GM20000 (cell line): Measurements from ENCODE around the gene STAG2.
"Not testable (repeated sequence)": the region's sequence is repeated elsewhere in the genome, so short reads cannot be mapped to it uniquely, and the experiment has no call there.

Source experiments
- DNase-seq: peaks from one replicate; pipeline ENCODE4 v3.0.0; 2012; ENCODE audit warnings: low spot score
- TF ChIP-seq, protein P1 (sequence below): IDR thresholded peaks from 2 replicates; pipeline ENCODE4 v1.5.1; 2012; ENCODE audit warnings: mild to moderate bottlenecking, control low read depth; ENCODE audit errors: extremely low read depth, missing control alignments

Gene STAG2

DNA sequence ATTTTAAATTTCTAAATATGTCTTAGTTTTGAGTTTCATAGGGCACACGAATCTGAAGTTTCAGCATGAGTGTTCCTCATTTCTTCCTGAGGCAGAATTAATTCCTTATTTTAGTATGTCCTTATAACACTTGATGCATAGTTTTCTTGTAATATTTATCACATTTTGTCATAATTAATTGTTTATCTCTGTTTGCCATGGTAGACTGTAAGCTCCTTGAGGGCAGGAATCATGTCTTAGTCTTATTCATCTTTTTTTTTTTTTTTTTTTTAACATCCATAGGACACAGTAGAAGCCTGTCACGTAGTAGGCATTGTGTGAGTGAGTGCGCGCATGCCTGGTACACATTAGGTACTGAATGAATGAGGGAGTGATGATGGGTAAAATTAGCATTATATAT, 131.7 kb downstream of the STAG2 start:
- DNase-seq: no peak
- TF ChIP-seq, protein P1, sequence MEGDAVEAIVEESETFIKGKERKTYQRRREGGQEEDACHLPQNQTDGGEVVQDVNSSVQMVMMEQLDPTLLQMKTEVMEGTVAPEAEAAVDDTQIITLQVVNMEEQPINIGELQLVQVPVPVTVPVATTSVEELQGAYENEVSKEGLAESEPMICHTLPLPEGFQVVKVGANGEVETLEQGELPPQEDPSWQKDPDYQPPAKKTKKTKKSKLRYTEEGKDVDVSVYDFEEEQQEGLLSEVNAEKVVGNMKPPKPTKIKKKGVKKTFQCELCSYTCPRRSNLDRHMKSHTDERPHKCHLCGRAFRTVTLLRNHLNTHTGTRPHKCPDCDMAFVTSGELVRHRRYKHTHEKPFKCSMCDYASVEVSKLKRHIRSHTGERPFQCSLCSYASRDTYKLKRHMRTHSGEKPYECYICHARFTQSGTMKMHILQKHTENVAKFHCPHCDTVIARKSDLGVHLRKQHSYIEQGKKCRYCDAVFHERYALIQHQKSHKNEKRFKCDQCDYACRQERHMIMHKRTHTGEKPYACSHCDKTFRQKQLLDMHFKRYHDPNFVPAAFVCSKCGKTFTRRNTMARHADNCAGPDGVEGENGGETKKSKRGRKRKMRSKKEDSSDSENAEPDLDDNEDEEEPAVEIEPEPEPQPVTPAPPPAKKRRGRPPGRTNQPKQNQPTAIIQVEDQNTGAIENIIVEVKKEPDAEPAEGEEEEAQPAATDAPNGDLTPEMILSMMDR: no peak

DNA sequence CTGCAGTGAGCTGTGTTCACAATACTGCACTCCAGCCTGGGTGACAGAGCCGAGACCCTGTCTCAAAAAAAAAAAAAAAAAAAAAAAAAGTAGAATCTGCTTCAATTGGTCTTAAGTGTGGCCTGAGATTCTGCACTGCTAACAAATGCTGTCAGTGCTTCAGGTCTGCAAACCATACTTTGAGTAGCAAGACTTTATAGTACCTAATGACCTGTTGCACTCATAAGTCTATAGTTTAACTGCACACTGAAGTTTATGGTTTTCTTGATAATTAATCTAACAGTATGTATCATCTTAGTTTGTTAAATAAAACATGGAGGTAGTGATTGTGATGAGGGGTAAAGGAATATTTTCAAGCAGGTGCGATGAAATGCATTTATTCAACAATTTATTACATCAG, 135.6 kb downstream of the STAG2 start:
- DNase-seq: no peak
- TF ChIP-seq, protein P1: no peak

DNA sequence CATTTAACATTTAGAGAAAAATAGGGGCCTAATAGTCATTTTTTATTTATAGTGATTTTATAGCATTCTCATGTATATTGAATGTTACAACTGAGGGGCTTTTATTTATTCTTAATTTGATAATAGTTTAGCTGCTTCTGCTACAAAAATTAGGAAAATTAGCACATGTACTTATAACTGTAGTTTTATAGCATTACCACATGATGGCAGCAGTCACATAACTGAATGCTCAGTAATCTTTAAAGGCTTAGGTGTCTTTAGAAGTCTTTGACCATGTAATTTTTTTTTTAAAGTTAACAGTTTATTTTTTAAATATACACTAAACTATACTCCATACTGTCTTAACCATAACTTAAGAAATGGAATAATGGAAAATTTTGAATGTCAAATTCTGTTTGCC, 136.6 kb downstream of the STAG2 start:
- TF ChIP-seq, protein P1: no peak
- DNase-seq: peak; percentile 2

DNA sequence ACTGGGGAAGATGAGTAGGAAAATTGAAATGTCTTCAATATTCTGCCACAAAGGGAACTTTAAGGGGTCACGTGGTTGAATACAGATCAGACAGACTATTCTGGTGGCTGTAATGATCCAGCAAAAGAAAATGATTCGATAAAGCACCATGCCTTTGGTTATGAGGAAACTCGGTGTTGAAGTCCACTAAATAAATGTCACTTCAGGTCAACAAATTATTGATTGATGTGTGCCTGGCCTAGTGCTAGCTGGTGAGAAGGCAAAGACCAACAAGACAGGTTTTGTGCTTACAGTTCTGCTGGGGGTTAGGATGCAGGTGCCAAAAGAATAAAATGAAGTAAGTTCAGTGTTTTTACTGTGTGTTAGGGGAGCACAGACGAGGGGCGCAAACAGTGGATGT, 142.5 kb downstream of the STAG2 start:
- TF ChIP-seq, protein P1: no peak
- no peak for DNase-seq

DNA sequence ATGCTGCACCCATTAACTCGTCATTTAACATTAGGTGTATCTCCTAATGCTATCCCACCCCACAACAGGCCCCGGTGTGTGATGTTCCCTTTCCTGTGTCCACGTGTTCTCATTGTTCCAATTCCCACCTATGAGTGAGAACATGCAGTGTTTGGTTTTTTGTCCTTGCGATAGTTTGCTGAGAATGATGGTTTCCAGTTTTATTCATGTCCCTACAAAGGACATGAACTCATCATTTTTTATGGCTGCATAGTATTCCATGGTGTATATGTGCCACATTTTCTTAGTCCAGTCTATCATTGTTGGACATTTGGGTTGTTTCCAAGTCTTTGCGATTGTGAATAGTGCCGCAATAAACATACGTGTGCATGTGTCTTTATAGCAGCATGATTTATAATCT, 143.0 kb downstream of the STAG2 start:
- DNase-seq: not testable (repeated sequence)

DNA sequence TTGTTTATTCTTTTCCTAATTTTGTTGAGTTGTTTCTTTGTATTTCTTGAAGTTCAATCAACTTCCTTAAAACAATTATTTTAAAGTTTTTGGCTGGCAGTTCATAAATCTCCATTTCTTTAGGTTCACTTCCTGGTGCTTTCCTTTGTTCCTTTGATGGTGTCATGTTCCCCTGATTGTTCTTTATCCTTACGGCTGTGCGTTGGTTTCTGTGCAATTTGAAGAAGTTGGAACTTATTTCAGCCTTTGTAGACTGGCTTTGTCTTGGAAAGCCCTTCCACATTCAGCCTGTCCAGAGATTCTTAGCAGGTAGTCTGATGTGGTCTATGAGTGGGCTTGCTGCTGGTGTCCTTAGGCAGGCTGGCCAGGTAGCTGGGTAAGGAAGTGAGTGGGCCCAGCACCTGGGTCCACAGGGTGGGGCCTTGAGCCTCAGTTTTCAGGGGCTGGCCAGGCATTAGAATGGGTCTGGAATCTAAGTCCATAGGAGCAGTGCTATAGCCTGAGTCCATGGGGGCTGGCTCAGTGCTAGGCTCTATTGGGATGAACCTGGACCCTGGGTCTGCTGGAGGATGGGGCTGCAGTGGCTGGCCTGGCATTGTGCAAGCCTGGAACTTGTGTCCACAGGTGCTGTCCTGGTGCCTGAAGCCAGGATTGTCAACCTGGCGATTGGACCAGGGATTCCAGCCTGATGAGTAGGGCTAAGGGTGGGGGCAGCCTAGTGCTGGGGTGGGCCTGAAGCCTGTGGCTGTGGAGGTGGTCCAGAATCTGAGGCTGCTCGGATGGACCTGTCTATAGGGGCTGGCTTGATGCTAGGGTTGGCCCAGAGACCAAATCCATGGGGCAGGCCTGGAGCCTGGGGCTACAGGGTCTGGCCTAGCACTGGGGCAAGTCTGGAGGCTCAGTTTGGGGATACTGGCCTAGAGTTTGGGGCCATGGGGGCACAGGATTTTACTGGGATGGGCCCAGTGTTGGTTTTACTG, 152.4 kb downstream of the STAG2 start:
- DNase-seq: no peak
- TF ChIP-seq, protein P1: no peak

DNA sequence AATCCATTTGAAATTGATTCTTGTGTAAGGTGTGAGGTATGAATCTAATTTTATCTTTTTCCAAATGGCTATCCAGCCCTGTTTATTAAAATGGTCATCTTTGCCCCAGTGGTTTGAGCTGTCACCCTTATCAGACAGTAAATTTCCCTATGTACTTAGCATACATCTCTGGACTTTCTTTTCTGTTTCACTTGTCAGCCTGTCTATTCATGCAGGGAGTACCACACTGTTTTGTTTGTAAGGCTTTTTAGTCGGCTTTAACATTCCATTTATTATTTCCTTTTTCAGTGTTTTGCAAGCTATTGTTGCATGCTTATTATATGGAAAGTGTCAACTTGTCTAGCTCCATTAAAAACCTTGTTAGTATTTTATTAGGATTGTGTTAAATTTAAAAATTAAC, 155.8 kb downstream of the STAG2 start:
- TF ChIP-seq, protein P1: no peak
- DNase-seq: no peak

DNA sequence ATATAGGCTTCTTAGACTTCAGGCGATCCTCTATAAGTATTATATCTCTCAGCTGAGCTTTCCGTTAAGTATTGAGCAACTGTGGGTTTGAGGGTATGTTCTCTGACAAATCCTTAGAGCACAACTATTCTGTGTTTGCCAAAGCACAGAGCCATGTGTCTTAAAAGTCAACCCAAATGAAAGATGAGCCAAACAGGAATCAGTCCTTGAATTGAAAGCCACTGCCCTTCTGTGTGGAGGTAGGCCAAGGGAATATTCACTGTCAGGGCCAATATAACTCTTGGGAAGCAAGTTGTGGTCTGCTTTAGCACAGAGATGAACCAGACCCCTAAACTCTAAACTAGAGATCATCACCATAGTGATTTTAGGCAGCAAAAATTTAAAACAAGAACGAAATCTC, 164.0 kb downstream of the STAG2 start:
- TF ChIP-seq, protein P1: no peak
- no peak for DNase-seq
